Calu3 (cell line): ENCODE data around the gene ASCL2. TPM values are rescaled to one million over a fixed set of nuclear protein-coding genes. Genes with fewer than 3 reads are reported as not detected.
A peak's percentile ranks its signal among the peaks of the same experiment; 100 is the strongest.

Experiments
- Bru-seq: library from RNA; stranded (reverse); fragments of 400-500 nt; gene quantifications from one replicate; lab custom pipeline; 2021; lab: Mats Ljungman, UMichigan
- BruChase-seq, 2 experiments: library from RNA; stranded (reverse); fragments of 400-500 nt; gene quantifications; one replicate each; lab custom pipeline; 2021; lab: Mats Ljungman, UMichigan
- BruUV-seq: library from RNA; stranded (reverse); fragments of 400-500 nt; replicated peaks from 2 replicates; lab custom pipeline; 2021; lab: Mats Ljungman, UMichigan
- CTCF ChIA-PET: fragments of 300-600 bp; sonication (Branson Sonifier 250); formaldehyde crosslinking; loops from one replicate; lab custom pipeline; 2022; ENCODE audit warnings: antibody characterized with exemption; lab: Charles Lee
- DNase-seq: peaks from one replicate; pipeline ENCODE4 v3.0.0; 2022
- H3K27ac Mint-ChIP-seq: one replicate; pipeline ENCODE4 v1.8.0; 2022; ENCODE audit warnings: mixed read lengths; ENCODE audit not compliant: unreplicated experiment
- H3K27me3 Mint-ChIP-seq: one replicate; pipeline ENCODE4 v1.8.0; 2022; ENCODE audit warnings: mixed read lengths; ENCODE audit not compliant: unreplicated experiment
- H3K36me3 Mint-ChIP-seq: one replicate; pipeline ENCODE4 v1.8.0; 2022; ENCODE audit warnings: mild to moderate bottlenecking, moderate library complexity, mixed read lengths; ENCODE audit not compliant: insufficient read depth, unreplicated experiment
- H3K4me1 Mint-ChIP-seq: one replicate; pipeline ENCODE4 v1.8.0; 2022; ENCODE audit warnings: mild to moderate bottlenecking, low read depth, mixed read lengths; ENCODE audit not compliant: unreplicated experiment
- H3K4me3 Mint-ChIP-seq: one replicate; pipeline ENCODE4 v1.8.0; 2022; ENCODE audit warnings: mild to moderate bottlenecking, low read depth, moderate library complexity, mixed read lengths; ENCODE audit not compliant: unreplicated experiment
- H3K9me3 Mint-ChIP-seq: one replicate; pipeline ENCODE4 v1.8.0; 2022; ENCODE audit warnings: low read depth, mixed read lengths; ENCODE audit not compliant: unreplicated experiment
- CTCF ChIP-seq: fragments of 200-600 bp; IDR thresholded peaks from one replicate; pipeline ENCODE4 v1.8.0; 2022; ENCODE audit warnings: antibody characterized with exemption; ENCODE audit not compliant: unreplicated experiment
- intact Hi-C: fragments of 100-400 bp; cut with micrococcal nuclease; formaldehyde crosslinking; loops from one replicate; pipeline ENCODE4 v1.10.0; 2022; ENCODE audit not compliant: unreplicated experiment
- long read RNA-seq: library from polyadenylated mRNA; stranded (forward); transcript quantifications from one replicate; pipeline ENCODE4 v2.0.0, GENCODE V29; 2022
- total RNA-seq: library from RNA; stranded (reverse); gene quantifications from 2 replicates; pipeline ENCODE4 v1.2.3, GENCODE V29; 2022

Gene ASCL2
- total RNA-seq (not detected in 2 replicates), Bru-seq, nascent RNA (not detected), BruChase-seq, experiment 1, labeled RNA remaining after a 6-hour chase (not detected), BruChase-seq, experiment 2, labeled RNA remaining after a 2-hour chase (not detected)
- long read RNA-seq: 0 reads

- Mint-ChIP-seq H3K27me3 (peaks cover 78% of the 10 kb centered on the region), H3K4me3 (peak within 1 kb of the TSS; percentile 71), H3K36me3 (no peaks in the 10 kb centered on the region), H3K4me1 (no peaks in the 10 kb centered on the region), H3K27ac (no peak within 1 kb of the TSS), H3K9me3 (no peaks in the 10 kb centered on the region)
- intact Hi-C loops: no loop called here
- BruUV-seq: no TSS peak
- no peak for DNase-seq
- CTCF ChIA-PET: no interaction called here
- no peak for TF ChIP-seq CTCF
Observed at GRCh38 chr11:2270322-2271076, at the start of gene ASCL2. TSS of gene ASCL2 (minus strand) at chr11:2270588. CDS start at chr11:2270332, 256 bp downstream.

- TF ChIP-seq CTCF: no peak
- intact Hi-C loops: no loop called here
- Mint-ChIP-seq H3K4me1 (no peaks in the 10 kb centered on the region), H3K27ac (no peak overlapping the region), H3K4me3 (no peak overlapping the region), H3K9me3 (no peaks in the 10 kb centered on the region), H3K27me3 (peaks cover 75% of the 10 kb centered on the region), H3K36me3 (no peaks in the 10 kb centered on the region)
- CTCF ChIA-PET: no interaction called here
- DNase-seq: no peak
- BruUV-seq: no TSS peak
Observed at GRCh38 chr11:2319791-2320472, 49.5 kb upstream of the ASCL2 start.

GRCh38 chr11:2318707-2319106, 48.3 kb upstream of the ASCL2 start:
- intact Hi-C loops: no loop called here
- no TSS peak for BruUV-seq
- Mint-ChIP-seq H3K9me3 (no peaks in the 10 kb centered on the region), H3K4me3 (no peak overlapping the region), H3K4me1 (no peaks in the 10 kb centered on the region), H3K27ac (no peak overlapping the region), H3K36me3 (no peaks in the 10 kb centered on the region), H3K27me3 (peaks cover 68% of the 10 kb centered on the region)
- DNase-seq: no peak
- TF ChIP-seq CTCF: no peak
- CTCF ChIA-PET: no interaction called here

GRCh38 chr11:2318123-2318522, 47.7 kb upstream of the ASCL2 start:
- CTCF ChIA-PET: no interaction called here
- no peak for DNase-seq
- Mint-ChIP-seq H3K9me3 (no peaks in the 10 kb centered on the region), H3K27ac (no peak overlapping the region), H3K4me3 (no peak overlapping the region), H3K27me3 (peaks cover 62% of the 10 kb centered on the region), H3K36me3 (no peaks in the 10 kb centered on the region), H3K4me1 (no peaks in the 10 kb centered on the region)
- intact Hi-C loops: no loop called here
- no TSS peak for BruUV-seq
- TF ChIP-seq CTCF: no peak
